Right atrium auricular region (tissue), 2 donors: Measurements from ENCODE around the gene ESRRA. TPM values are rescaled to one million over a fixed set of nuclear protein-coding genes. Genes with fewer than 3 reads are reported as not detected.

Experiments used
- DNase-seq: peaks from one replicate; pipeline ENCODE4 v3.0.0-alpha.2; 2019; ENCODE audit warnings: low spot score
- H3K27ac ChIP-seq, 2 donors: fragments of 200-600 bp; sonication (generic); 1 replicate in 1 of 2; 2 replicates in 1 of 2; pipeline ENCODE4 v1.5.1; 2016 to 2019
- H3K27me3 ChIP-seq, 2 donors: fragments of 200-600 bp; sonication (generic); one replicate each; pipeline versions ENCODE4 v1.5.1 to v1.6.0; 2017 to 2019
- H3K36me3 ChIP-seq: fragments of 200-600 bp; sonication (generic); one replicate; pipeline ENCODE4 v1.5.1; 2016
- H3K4me1 ChIP-seq, 2 donors: fragments of 200-600 bp; sonication (generic); one replicate each; pipeline versions ENCODE4 v1.5.1 to v1.6.0; 2017 to 2019
- H3K4me3 ChIP-seq, 2 donors: fragments of 200-600 bp; sonication (generic); 1 replicate in 1 of 2; 2 replicates in 1 of 2; pipeline ENCODE4 v1.5.1; 2017 to 2019; ENCODE audit warnings: mild to moderate bottlenecking in 1 of 2, moderate library complexity in 1 of 2
- H3K9me3 ChIP-seq, 2 donors: fragments of 200-600 bp; sonication (generic); one replicate each; pipeline ENCODE4 v1.5.1; 2019
- total RNA-seq, 2 donors: library from RNA; depleted of rRNA; stranded (reverse); fragments of >200 nt; gene quantifications; one replicate each; pipeline ENCODE4 v1.1.0, GENCODE V29; 2016
- TF ChIP-seq, protein P1 (sequence below), 2 donors: fragments of 200-600 bp; sonication (generic); IDR thresholded peaks; one replicate each; pipeline ENCODE4 v1.5.1; 2019; ENCODE audit warnings: antibody characterized with exemption in 2 of 2

Gene ESRRA
- total RNA-seq, 2 donors from 2014 or later = 164 to 190 TPM

DNA sequence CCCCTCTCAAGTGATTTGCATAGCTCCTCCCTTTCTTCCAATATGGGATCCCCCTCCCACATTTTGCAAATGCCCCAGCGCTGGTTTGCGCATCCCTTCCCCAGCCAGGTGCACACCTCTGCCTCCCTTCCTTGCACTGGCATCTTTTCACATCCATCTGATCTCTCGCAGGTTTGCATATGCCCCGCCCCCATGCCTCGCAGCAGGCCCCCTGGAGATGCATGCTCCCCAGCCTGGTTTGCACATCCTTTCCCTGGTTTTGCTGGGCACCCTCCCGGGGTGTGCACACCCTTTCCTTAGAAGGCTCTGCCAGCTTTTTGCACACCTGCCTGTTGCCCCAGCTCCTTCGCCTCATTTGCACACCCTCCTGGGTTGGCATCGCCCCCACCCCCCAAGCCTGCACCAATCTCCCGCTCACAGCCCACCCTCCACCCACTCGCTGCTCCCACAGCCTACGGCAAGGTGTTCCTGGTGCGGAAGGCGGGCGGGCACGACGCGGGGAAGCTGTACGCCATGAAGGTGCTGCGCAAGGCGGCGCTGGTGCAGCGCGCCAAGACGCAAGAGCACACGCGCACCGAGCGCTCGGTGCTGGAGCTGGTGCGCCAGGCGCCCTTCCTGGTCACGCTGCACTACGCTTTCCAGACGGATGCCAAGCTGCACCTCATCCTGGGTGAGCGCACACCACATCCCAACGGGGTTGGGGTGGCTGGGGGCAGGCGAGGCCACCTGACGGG, 54.6 kb downstream of the ESRRA start:
- Histone ChIP-seq H3K27ac (peak overlapping the region in 1 of 2 donors; percentile 88), H3K4me1 (peaks cover 0 to 51% of the 10 kb centered on the region in 2 donors), H3K9me3 (no peaks in the 10 kb centered on the region), H3K36me3 (peaks cover 24% of the 10 kb centered on the region), H3K4me3 (peak overlapping the region; percentile 71 to 75), H3K27me3 (no peaks in the 10 kb centered on the region)
- TF ChIP-seq, protein P1, sequence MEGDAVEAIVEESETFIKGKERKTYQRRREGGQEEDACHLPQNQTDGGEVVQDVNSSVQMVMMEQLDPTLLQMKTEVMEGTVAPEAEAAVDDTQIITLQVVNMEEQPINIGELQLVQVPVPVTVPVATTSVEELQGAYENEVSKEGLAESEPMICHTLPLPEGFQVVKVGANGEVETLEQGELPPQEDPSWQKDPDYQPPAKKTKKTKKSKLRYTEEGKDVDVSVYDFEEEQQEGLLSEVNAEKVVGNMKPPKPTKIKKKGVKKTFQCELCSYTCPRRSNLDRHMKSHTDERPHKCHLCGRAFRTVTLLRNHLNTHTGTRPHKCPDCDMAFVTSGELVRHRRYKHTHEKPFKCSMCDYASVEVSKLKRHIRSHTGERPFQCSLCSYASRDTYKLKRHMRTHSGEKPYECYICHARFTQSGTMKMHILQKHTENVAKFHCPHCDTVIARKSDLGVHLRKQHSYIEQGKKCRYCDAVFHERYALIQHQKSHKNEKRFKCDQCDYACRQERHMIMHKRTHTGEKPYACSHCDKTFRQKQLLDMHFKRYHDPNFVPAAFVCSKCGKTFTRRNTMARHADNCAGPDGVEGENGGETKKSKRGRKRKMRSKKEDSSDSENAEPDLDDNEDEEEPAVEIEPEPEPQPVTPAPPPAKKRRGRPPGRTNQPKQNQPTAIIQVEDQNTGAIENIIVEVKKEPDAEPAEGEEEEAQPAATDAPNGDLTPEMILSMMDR (IDR thresholded peaks at IDR 0.05) = no peak
- DNase-seq = no peak

DNA sequence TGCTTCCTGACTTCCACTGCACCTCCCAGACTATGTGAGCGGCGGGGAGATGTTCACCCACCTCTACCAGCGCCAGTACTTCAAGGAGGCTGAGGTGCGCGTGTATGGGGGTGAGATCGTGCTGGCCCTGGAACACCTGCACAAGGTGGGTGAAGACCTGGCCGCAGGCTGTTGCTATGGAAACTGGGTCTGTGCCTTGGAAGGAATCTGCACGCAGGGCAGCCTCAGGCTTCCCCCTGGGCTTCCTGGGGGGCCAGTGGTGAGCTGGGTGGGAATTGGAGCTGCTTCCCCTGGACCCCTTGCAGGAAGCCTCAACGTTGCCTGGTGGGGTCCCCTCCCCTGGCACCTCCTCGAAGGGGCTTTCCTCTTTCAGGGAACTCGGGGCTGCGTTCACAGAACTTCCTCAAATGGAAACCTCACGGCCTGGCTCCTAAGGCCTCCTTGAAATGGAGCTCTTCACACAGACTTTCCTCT, 55.2 kb downstream of the ESRRA start:
- Histone ChIP-seq H3K36me3 (peaks cover 30% of the 10 kb centered on the region), H3K4me1 (peaks cover 0 to 45% of the 10 kb centered on the region in 2 donors), H3K27me3 (no peaks in the 10 kb centered on the region), H3K9me3 (no peaks in the 10 kb centered on the region), H3K27ac (no peak overlapping the region), H3K4me3 (peak overlapping the region in 1 of 2 donors; percentile 75)
- DNase-seq = no peak
- TF ChIP-seq, protein P1 (IDR thresholded peaks at IDR 0.05) = no peak

DNA sequence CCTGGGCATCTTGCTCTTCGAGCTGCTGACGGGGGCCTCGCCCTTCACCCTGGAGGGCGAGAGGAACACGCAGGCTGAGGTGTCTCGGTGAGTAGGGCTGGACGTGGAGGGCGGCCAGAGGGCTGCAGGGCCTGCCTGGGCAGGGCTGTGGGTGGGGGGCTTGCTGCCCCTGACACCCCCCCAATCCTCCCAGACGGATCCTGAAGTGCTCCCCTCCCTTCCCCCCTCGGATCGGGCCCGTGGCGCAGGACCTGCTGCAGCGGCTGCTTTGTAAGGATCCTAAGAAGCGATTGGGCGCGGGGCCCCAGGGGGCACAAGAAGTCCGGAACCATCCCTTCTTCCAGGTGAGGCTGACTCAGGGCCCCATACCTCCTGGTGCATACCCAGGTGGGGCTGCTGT, 56.3 kb downstream of the ESRRA start:
- DNase-seq = no peak
- Histone ChIP-seq H3K27me3 (no peaks in the 10 kb centered on the region), H3K27ac (no peak overlapping the region), H3K4me3 (no peak overlapping the region), H3K36me3 (peaks cover 42% of the 10 kb centered on the region), H3K9me3 (no peaks in the 10 kb centered on the region), H3K4me1 (peaks cover 0 to 35% of the 10 kb centered on the region in 2 donors)
- TF ChIP-seq, protein P1 (IDR thresholded peaks at IDR 0.05) = no peak

DNA sequence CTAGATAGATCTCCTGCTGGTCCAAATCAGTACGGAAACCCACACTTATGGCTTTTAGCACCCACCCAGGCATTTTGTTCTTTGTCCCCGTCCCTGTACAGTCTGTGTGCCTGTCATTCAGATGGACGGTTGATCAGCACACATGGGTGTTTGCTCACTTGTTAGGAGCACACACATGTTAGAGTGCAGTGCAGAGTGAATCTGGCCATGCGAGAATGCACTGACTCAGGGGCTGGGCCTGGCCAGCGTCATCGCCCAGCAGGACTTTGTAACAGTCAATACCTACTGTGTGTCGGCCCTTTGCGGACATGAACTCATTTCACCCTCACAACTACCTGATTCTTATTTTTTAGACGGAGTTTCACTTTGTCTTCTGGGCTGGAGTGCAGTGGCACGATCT, 57.0 kb downstream of the ESRRA start:
- Histone ChIP-seq H3K9me3 (no peaks in the 10 kb centered on the region), H3K27ac (no peak overlapping the region), H3K36me3 (peaks cover 48% of the 10 kb centered on the region), H3K4me1 (peaks cover 0 to 31% of the 10 kb centered on the region in 2 donors), H3K4me3 (no peak overlapping the region), H3K27me3 (no peaks in the 10 kb centered on the region)
- TF ChIP-seq, protein P1 (IDR thresholded peaks at IDR 0.05) = no peak
- no peak for DNase-seq

DNA sequence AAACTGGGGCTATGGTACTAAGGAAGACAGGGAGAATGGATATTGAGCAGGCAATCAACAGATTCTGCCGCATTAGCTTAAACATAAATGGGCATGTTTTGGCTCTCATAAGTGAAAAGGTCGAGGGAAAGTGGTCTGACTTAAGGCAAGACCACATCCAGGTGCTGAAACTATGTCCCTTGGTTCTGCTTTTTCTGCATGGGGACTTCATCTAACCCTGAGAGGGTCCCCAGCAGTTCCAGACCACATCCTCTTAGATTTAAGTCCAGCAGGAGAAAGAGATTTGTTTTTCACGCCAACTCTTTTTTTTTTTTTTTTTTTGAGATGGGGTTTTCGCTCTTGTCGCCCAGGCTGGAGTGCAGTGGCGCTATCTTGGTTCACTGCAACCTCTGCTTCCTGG, 59.1 kb downstream of the ESRRA start:
- Histone ChIP-seq H3K27me3 (no peaks in the 10 kb centered on the region), H3K36me3 (peaks cover 65% of the 10 kb centered on the region), H3K9me3 (no peaks in the 10 kb centered on the region), H3K4me3 (no peak overlapping the region), H3K4me1 (peaks cover 0 to 13% of the 10 kb centered on the region in 2 donors), H3K27ac (no peak overlapping the region)
- no peak for DNase-seq
- TF ChIP-seq, protein P1 (IDR thresholded peaks at IDR 0.05) = no peak
